HUDEP-2 (cell line): ENCODE measurements around the gene CERKL.
A peak's percentile ranks its signal among the peaks of the same experiment; 100 is the strongest.

ENCODE experiments used
- DNase-seq, 76 experiments: peaks; one replicate each; lab custom pipeline; 2025; ENCODE audit not compliant: unreplicated experiment in 76 of 76; lab: John Stamatoyannopoulos, UW

Gene CERKL

DNA sequence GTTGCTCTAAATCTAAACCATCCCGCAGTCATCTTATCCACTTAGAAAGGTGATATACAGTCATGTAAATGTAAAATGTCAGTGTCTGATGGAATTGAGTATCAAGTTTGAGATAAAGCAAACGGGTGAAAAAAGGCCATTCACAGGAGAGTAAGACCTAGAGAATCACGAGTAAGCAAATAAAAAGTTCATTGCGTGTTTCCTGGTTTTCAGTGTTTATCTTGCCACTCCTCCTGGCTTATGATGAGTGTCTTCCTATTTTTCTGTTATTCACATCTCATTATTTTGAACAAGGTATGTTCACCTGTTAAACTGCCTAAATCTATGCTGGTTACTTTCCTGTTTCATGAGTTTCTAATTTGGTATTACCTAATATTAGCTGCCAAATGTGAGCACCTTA lies 130.9 kb downstream of the CERKL start:
- no peak for DNase-seq

DNA sequence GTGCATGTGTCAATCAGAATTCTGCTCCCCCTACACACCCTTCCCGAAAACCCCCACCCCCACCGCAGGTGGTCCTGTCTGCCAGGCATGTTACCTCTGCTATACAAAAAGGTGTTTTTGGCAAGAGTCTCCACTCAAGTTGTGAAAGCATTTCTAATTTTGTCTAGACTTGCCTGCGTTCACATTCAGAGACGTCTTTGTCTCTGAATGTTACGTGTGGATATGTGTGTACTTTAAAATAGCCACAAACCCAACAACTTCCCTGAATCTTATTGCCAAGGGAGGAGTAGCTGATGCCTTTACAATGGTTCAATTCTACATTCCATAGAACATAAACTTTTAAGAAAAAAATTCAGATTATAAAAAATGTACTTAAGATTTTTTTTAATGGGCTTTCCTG lies 133.1 kb downstream of the CERKL start:
- no peak for DNase-seq

GRCh38 chr2:181520253-181520652 lies 136.7 kb downstream of the CERKL start:
- peak in 14 of 76 experiments; percentile 13 to 52 (median 26) for DNase-seq

DNA sequence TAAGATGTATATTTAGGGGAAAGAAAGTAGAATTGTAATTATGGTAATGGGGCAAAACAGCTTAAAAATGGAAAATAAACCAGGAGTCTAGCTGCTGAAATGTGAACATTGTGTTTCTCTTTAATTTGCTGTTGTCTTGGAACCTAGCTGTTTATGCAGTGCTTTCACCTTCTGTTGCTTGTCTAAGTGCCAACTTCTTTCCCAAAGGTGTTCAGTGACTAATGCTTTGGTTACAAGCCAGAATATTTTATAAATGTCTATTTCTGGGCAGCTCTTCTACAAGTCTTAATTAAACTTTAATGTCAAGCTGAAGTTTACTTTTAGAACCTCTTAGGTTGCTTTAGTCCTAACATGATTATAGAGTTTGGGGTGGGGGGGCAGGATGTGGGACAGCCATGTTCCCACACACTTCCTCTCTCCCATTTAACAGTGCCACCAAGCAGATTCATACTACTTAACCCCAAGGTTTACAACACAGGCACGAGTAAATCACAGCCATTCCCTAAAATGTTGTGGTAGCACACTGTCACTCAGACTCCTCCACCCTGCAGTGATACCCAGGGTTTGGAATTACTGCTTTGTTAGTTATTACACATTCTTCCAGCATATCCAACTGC lies 139.1 kb downstream of the CERKL start:
- no peak for DNase-seq

GRCh38 chr2:181516992-181517391 lies 139.9 kb downstream of the CERKL start:
- no peak for DNase-seq

- DNase-seq = no peak
These were observed 141.2 kb downstream of the CERKL start for GRCh38 chr2:181515719-181516118.

DNA sequence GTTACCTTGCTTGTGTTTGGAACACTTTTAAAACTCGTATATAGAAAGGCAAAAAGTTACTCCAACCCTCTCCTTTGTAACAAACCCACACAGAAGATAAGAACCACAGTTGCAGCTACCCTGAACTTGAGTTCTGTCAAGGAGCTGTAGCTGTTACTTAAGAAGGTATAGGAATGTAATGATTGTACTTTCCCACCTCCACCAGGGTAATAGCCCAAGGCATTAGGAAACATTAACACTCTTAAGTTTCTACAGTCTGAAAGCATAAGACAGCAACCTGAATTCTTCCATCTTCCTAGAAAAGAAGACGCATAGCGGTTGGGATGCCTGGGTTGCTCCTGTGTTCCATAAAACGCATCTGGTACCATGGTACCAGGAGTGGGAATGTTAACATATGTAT lies 156.7 kb downstream of the CERKL start:
- DNase-seq = no peak

DNA sequence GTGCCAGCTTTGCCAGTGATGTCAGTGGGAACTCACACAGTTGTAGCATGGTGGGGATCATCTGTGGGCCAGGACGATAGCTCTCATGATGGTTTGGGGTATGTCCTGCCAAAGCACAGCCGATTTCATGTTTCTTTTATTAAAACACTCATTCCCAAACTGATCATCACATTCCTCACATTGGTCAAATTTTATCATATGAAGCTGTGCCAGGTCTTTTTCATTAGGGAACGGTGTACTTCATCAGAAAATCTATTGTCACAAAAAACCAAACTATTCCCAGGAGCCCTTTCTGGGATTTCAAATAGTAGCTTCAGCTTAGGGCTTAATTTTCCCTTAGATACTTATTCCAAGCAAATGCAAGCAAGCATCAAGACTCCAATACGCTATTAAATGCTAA lies 157.7 kb downstream of the CERKL start:
- DNase-seq = no peak
